Colonic mucosa (tissue), 4 donors: Measurements from ENCODE around the gene ARHGEF10L. TPM values are rescaled to one million over a fixed set of nuclear protein-coding genes. Genes with fewer than 3 reads are reported as not detected.
A peak's percentile ranks its signal among the peaks of the same experiment; 100 is the strongest.

Experiments used
- DNase-seq: peaks from one replicate; pipeline ENCODE4 v3.0.0-alpha.2; 2020
- H3K27ac ChIP-seq: fragments of 200-600 bp; one replicate; pipeline ENCODE4 v1.8.0; 2021
- H3K27me3 ChIP-seq: fragments of 200-600 bp; one replicate; pipeline ENCODE4 v1.8.0; 2021
- H3K36me3 ChIP-seq: fragments of 200-600 bp; one replicate; pipeline ENCODE4 v1.8.0; 2021
- H3K4me1 ChIP-seq: fragments of 200-600 bp; one replicate; pipeline ENCODE4 v1.8.0; 2021; ENCODE audit warnings: mild to moderate bottlenecking
- H3K4me3 ChIP-seq: fragments of 200-600 bp; one replicate; pipeline ENCODE4 v1.8.0; 2021
- H3K9ac ChIP-seq, 2 donors: one replicate each; pipeline ENCODE4 v1.7.0; 2013; ENCODE audit warnings: control low read depth in 2 of 2, low read depth in 2 of 2, low read length in 2 of 2
- H3K9me3 ChIP-seq: fragments of 200-600 bp; one replicate; pipeline ENCODE4 v1.8.0; 2021
- CTCF ChIP-seq: fragments of 200-600 bp; IDR thresholded peaks from one replicate; pipeline ENCODE4 v1.8.0; 2022; ENCODE audit warnings: antibody characterized with exemption, mild to moderate bottlenecking
- intact Hi-C: fragments of 100-400 bp; cut with DNase I; formaldehyde crosslinking; loops from one replicate; pipeline ENCODE4 v1.14.1; 2022
- total RNA-seq, 2 donors: library from RNA; stranded (reverse); fragmentation: NEBNext Ultra II Directional in 1 of 2; extraction: Animal tissue kit (Norgen Biotek cat#: 25700) in 1 of 2; gene quantifications; one replicate each; pipeline ENCODE4 v1.2.1, GENCODE V29; 2021
- donor health status: healthy.
- donor health status: DM: no; HTN: no; CAD: no.
- donor health status: DM: no; HTN: no; CAD: no.

The ARHGEF10L gene
- total RNA-seq, 2 donors from 2014 or later, result 77.5 to 133 TPM

GRCh38 chr1:17545356-17545755 lies 5.9 kb downstream of the ARHGEF10L start:
- Histone ChIP-seq H3K27ac (peak overlapping the region; percentile 77), H3K9me3 (no peaks in the 10 kb centered on the region), H3K4me1 (peaks cover 5% of the 10 kb centered on the region), H3K36me3 (no peaks in the 10 kb centered on the region), H3K27me3 (no peaks in the 10 kb centered on the region), H3K4me3 (no peak overlapping the region), H3K9ac (peak overlapping the region in 1 of 2 donors; percentile 77)
- peak; percentile 45 for DNase-seq
- TF ChIP-seq CTCF, result no peak
- intact Hi-C loops, result no loop called here

- Histone ChIP-seq H3K27ac (no peak overlapping the region), H3K27me3 (no peaks in the 10 kb centered on the region), H3K9me3 (no peaks in the 10 kb centered on the region), H3K36me3 (no peaks in the 10 kb centered on the region), H3K9ac (no peak overlapping the region), H3K4me3 (no peak overlapping the region), H3K4me1 (peaks cover 9% of the 10 kb centered on the region)
- TF ChIP-seq CTCF, result no peak
- no peak for DNase-seq
- intact Hi-C loops, result no loop called here
Measured at GRCh38 chr1:17546946-17547670, 7.6 kb downstream of the ARHGEF10L start.

GRCh38 chr1:17549384-17549783 lies 9.9 kb downstream of the ARHGEF10L start:
- intact Hi-C loops, result no loop called here
- H3K27ac ChIP-seq, result no peak overlapping the region
- H3K9me3 ChIP-seq, result no peaks in the 10 kb centered on the region
- no peak overlapping the region for H3K4me3 ChIP-seq
- no peak for DNase-seq
- peaks cover 9% of the 10 kb centered on the region for H3K4me1 ChIP-seq
- TF ChIP-seq CTCF, result no peak
- H3K9ac ChIP-seq, result no peak overlapping the region
- H3K36me3 ChIP-seq, result no peaks in the 10 kb centered on the region
- H3K27me3 ChIP-seq, result no peaks in the 10 kb centered on the region

- Histone ChIP-seq H3K4me3 (no peak overlapping the region), H3K9me3 (no peaks in the 10 kb centered on the region), H3K36me3 (no peaks in the 10 kb centered on the region), H3K4me1 (peaks cover 9% of the 10 kb centered on the region), H3K27ac (peak overlapping the region; percentile 43), H3K27me3 (no peaks in the 10 kb centered on the region), H3K9ac (peak overlapping the region in 1 of 2 donors; percentile 26)
- no peak for TF ChIP-seq CTCF
- peak; percentile 72 for DNase-seq
- intact Hi-C loops, result no loop called here
Measured at GRCh38 chr1:17550729-17551584, 11.5 kb downstream of the ARHGEF10L start.

GRCh38 chr1:17551755-17552234 lies 12.3 kb downstream of the ARHGEF10L start:
- intact Hi-C loops, result no loop called here
- H3K9ac ChIP-seq, result peak overlapping the region in 1 of 2 donors; percentile 26
- no peaks in the 10 kb centered on the region for H3K9me3 ChIP-seq
- TF ChIP-seq CTCF, result no peak
- peak; percentile 45 for DNase-seq
- H3K36me3 ChIP-seq, result no peaks in the 10 kb centered on the region
- no peak overlapping the region for H3K4me3 ChIP-seq
- H3K27me3 ChIP-seq, result no peaks in the 10 kb centered on the region
- peaks cover 9% of the 10 kb centered on the region for H3K4me1 ChIP-seq
- peak overlapping the region; percentile 43 for H3K27ac ChIP-seq
